Thyroid gland (tissue), 4 donors: ENCODE measurements around the gene TENM3.

Experiments
- CTCF ChIP-seq, 6 experiments: fragments of 200-600 bp in 3 of 6; fragments of 450-650 bp in 3 of 6; sonication (generic) in 3 of 6; IDR thresholded peaks; one replicate each; pipeline ENCODE4 v1.5.1; 2016 to 2019; ENCODE audit warnings: antibody characterized with exemption in 6 of 6, mild to moderate bottlenecking in 2 of 6, inconsistent platforms in 1 of 6, moderate library complexity in 1 of 6
- POLR2A ChIP-seq, 2 donors: fragments of 450-650 bp; IDR thresholded peaks; one replicate each; pipeline ENCODE4 v1.6.1; 2017; ENCODE audit warnings: antibody characterized with exemption in 2 of 2, mild to moderate bottlenecking in 2 of 2, moderate library complexity in 1 of 2

- TF ChIP-seq CTCF (IDR thresholded peaks at IDR 0.05), result no peak
- no peak for TF ChIP-seq POLR2A (IDR thresholded peaks at IDR 0.05)
These were observed 451.3 kb downstream of the TENM3 start for GRCh38 chr4:182694551-182694950.
